GM04503 (cell line): ENCODE measurements around the gene PLPPR2.
A peak's percentile ranks its signal among the peaks of the same experiment; 100 is the strongest.
"Not testable (repeated sequence)": the region's sequence is repeated elsewhere in the genome, so short reads cannot be mapped to it uniquely, and the experiment has no call there.

Experiments used
- DNase-seq: peaks from one replicate; pipeline ENCODE4 v3.0.0-alpha.2; 2012; ENCODE audit warnings: low read depth

Gene PLPPR2

DNA sequence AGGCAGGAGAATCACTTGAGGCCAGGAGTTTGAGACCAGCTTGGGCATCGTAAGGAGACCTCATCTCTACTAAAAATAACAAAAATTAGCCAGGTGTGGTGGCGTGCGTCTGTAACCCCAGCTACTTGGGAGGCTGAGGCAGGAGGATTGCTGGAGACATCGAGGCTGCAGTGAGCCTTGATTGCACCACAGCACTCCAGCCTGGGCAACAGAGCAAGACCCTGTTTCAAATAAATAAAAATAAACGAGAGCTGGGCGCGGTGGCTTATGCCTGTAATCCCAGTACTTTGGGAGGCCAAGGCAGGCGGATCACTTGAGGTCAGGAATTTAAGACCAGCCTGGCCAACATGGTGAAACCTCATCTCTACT, 15.1 kb upstream of the PLPPR2 start:
- DNase-seq: not testable (repeated sequence)

DNA sequence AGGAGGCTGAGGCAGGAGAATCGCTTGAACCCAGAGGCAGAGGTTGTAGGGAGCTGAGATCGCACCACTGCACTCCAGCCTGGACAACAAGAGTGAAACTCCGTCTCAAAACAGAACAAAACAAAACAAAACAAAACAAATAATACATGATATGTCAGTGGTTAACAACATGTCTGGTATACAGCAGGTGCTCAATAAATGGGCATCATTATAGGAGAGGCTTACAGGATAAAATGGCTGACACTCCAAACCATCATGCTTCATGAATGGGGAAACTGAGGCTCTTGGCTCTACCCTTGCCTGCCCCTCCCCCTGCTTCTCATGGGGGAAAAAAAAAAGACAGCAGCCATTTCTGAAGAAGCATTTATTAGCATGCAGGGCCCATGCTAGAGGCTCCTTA, 12.8 kb upstream of the PLPPR2 start:
- no peak for DNase-seq

DNA sequence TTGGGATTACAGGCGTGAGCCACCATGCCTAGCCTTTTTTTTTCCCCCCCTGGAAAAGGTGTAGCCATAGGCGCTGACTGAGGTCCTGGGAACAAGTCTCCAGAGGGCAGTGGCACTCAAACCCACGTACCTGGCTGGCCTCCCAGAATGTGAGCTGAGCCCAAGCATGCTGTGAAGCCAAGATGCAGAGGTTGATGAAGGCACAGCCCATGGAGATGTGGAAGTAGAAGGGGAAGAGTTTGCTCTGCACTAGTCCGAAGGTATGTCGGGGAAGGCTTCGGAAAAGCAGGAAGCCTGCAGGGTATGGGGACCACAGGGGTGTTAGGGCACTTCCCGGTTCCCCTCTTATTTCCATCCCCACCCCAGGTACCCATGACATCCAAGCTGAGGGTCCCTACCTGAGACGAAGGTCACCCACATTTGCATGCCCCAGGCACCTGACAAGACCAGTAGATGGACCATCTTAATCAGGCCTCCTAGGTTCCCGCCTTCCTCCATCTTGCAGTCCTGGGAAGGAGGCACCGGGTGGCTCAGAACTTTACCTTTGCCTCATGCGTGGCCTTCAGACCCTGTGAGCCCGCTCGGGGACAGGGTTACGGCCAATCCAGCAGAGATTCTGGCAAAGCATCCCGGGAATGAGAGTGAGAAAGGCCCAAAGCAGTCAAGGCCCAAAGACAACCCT, 10.0 kb upstream of the PLPPR2 start:
- no peak for DNase-seq

DNA sequence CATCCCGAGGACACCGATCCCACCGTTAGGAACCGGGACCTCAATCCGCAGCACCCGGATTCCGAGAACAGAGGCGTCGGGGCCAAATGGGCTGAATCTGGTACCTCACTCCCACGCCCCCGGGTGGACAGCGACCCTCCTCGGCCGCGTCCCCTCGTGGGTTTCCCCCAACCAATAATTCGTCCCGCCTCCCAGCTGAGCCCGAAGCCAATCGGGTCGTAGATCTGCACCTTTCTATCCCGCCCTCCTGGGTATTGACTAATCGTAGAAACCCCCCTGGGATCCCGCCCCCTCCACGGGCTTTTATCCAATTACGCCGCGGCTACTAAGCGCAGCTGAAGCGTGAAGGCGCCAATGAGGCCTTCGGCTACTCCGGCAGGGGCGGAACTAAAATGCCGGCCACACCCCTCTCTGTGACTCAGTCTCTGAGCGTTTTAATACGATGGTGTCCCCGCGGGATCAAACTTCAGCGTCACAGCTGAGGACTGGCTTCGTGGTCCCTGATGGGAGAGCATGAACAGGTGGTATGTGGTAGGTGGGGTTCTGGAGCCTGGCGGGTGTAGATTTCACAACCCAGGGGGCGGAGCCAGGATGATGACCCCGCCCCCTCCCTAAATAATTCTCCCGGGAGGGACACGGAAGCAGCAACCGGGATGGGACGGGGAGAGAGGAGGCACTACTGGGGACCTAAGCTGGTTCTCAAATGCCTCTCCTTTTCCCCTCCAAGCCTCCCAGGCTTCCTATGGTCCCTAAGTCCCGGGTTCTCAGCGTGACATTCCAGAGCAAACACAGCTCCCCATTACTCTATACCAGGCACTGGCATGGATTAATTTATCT, 8.9 kb upstream of the PLPPR2 start, which contains the start of the genes CCDC159 and TMEM205:
CCDC159 (plus strand) TSS at position 416 of the 837 bp plus-strand sequence; CDS start at position 504, 88 bp downstream.
TMEM205 (minus strand) TSS at position 165 of the 837 bp plus-strand sequence. CDS start 649 bp downstream, outside the sequence.
- DNase-seq: peak; percentile 96

DNA sequence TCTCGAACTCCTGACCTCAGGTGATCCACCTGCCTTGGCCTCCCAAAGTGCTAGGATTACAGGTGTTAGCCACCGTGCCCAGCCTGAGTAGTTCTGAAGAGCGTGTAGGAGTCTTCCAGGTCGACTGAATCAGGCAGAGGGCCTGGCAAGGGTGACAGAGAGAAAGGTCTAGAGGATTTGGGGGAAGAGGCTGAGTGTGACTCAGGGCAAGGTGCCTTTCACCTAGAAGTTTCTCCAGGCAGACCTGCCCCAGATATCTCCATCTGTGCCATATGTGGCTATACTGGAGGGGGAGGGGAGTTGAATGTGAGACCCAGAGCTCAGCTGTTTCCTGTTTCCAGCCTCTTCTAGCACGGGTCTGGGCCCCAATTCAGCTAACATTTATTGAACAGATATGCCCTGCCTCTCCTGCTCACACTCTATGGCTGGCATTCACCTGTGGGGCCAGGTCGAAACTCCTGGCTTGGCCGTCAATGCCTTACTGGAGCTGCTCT, 7.6 kb upstream of the PLPPR2 start:
- DNase-seq: no peak

DNA sequence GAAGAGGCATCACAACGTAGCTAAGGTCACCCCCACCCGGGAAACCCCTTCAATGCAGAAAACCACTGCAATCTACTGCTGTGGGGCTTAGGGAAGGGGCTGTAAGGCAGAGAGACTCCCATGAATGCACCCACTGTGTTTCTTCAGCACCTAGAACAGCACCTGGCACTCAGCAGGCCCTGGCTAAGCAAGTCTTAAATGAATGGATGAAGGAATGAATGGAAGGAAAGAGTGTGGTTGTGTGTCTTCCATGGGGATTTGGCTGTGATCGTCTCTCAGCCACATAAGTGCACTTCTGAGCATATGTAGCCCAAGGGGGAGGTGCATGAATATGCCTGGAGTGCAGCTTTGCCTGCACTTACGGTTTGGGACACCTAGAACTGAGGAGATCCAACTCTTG, 6.1 kb upstream of the PLPPR2 start:
- DNase-seq: no peak

DNA sequence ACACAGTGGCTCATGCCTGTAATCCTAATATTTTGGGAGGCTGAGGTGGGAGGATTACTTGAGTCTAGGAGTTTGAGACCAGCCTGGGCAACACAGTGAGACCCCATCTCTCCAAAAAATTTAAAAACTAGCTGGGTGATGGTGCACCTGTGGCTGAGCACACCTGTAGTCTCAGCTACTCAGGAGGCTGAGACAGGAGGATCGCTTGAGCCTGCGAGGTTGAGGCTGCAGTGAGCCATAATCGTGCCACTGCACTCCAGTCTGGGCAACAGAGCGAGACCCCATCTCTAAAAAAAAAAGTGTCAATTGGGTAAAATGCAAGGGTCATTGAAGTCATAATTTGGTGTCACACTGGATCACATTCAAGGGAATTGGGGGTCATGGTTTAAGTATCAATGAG, 1.1 kb upstream of the PLPPR2 start:
- DNase-seq: not testable (repeated sequence)

DNA sequence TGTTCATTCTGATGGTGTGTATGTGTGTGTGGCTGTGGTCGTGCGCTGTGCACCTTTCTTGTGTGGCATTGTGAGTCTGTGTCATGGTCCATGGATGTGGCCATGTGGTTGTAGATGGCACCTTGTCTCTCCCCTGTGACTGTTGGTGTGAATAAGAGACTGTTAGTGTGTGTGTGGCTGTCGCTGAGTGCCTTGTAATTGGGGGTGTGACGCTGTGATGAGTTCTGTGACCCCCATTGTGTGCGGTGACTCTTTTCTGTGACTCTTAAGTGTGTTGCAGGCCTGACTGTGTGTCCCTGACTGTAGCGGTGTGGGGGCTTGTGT, 804 bp downstream of the PLPPR2 start:
- DNase-seq: no peak

DNA sequence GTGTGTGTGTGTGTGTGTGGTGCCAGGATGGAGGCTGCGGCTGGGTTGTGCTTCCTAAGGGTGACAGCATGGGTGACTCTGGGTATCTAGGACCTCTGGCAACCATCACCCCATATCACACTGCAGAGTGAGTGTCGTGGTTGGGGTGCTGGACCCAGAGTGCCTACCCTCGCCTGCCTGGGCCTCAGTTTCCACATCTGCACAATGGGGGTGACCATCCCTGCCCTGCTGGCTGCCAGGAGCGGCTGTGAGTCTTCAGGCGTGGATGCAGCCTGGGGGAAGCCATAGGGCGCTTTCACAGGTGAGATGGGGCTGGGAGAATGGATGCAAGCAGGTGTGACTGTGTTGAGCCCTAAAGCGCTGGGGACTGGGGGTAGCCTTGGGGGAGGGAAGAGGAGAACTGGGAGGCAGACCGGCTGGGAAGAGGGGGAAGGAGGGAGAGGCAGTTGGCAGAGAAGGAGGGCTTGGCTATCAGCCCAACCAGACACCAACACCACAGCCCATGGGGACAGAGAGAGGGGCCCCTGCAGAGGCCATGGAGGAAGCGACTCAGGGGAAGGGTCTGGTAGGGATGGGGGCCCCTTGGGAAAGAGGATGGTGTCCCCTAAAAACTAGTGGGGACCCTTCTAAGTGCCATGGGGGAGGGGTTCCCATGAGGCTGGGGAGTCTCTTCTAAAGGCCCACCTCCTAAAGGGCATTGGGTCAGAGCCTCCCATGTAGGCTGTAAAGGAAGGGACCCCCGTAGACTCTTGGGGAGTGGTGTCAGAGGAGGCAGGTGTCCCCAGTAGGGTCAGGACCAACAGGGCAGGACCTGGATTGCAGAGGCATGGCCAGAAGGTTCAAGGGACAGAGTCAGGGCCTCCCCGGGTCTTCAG, 1.7 kb downstream of the PLPPR2 start:
- DNase-seq: no peak

DNA sequence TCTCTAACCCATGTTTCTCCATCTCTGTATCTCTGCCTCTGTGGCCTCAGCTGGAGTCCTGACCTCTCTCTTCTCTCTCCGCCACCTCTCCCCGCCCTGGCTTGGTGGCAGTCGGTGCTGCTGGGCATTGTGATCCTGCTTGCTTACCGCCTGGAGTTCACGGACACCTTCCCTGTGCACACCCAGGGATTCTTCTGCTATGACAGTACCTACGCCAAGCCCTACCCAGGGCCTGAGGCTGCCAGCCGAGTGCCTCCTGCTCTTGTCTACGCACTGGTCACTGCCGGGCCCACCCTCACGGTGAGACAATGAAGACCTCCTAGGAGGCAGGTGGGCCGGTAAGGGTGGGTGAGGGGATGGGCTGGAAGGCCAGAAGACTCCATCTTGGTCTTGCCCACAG, 4.2 kb downstream of the PLPPR2 start:
- no peak for DNase-seq

DNA sequence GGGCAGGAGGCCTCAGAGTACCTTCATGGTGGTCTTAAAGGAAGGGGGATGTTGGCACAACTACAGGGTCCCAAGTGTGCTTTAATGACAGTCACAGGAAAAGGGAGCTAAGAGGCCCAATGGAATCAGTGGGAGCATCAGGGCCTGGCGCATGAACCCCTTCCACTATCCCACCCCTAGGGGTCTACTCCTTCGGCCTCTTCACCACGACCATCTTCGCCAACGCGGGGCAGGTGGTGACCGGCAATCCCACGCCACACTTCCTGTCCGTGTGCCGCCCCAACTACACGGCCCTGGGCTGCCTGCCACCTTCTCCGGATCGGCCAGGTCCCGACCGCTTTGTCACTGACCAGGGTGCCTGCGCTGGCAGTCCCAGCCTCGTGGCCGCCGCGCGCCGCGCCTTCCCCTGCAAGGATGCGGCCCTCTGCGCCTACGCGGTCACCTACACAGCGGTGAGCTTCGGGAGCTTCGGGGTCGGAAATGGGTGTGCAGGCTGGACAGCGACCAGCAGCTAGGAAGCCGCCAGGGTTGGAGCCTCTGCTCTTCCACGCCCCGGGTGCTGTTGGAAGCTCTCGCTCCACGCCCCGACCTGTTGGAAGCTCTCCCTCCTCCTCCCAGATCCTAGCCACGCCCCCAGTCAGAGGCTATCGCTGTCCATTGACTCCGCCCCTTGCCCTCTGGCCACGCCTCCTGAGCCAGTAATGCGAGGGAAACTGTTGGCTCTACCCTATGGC, 6.0 kb downstream of the PLPPR2 start:
- no peak for DNase-seq

DNA sequence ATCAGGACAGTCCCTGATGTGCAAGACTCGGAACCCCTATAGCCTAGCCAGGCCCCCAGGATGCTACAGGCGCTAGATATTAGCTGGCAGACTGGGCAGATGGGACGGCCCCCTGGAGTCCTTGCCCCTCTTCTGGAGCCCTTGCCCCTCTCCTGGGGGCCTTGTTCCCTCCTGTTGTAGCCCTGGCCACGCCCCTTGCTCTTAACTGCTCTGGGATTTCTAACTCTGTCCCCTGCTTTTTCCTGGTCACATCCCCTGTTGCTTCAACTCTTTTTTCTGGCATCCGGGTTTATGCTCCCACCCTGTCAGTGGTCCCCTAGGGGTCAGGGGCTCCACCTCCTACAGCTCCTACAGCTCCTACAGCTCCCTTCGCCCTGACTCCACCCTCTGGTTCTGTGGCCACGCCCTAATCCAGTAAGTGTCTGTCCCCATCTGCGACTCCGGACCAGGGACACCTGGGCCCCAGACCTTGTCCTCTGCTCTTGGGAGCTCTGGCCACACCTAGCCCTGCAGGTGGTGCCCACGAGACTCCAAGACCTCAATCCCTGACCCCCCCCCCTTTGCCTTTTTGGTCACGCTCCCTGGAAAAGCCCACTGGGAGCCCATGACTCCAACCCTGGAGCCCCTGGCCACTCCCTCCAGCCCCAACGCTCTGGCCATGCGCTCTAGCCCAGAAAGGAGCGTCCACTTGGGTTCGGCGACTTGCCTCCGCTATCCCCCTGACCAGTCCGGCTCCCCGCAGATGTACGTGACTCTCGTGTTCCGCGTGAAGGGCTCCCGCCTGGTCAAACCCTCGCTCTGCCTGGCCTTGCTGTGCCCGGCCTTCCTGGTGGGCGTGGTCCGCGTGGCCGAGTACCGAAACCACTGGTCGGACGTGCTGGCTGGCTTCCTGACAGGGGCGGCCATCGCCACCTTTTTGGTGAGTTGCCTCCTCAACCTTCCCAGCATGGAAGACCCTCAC, 6.8 kb downstream of the PLPPR2 start:
- no peak for DNase-seq

DNA sequence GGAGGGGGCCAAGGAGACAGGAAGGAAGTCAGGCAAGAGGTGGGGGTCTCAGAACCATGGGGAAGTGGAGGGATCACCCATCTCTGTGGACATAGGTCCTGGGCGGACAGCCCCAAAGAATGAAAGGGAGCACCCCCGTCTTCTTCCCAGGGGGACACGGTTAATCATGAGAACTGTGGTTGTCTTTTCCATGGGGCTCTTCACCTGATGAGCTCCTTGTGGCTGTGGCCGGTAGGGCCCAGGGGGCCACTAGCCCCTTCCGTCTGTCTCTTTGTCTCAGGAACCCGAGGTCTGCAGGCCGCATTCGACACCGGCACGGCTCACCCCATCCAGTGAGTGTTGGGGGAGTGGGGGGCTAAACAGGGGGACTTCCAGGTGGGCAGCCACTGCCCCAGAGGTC, 8.6 kb downstream of the PLPPR2 start:
- no peak for DNase-seq

DNA sequence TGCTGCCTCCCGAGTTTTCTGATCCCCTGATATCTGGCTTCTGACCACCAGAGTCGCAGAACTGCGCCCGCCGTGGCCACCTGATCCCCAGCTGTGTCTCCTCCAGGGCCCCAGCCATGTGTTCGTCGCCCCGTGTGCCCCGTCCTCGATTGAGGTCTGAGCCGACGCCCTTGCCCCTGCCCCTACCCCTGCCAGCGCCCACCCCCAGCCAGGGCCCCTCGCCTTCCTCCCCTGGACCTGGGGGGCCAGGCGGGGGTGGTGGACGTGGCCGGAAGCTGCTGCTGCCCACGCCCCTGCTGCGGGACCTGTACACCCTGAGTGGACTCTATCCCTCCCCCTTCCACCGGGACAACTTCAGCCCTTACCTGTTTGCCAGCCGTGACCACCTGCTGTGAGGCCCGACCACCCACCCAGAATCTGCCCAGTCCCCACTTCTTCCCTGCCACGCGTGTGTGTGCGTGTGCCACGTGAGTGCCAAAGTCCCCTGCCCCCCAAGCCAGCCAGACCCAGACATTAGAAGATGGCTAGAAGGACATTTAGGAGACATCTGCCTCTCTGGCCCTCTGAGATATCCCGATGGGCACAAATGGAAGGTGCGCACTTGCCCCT, 9.2 kb downstream of the PLPPR2 start:
- no peak for DNase-seq

DNA sequence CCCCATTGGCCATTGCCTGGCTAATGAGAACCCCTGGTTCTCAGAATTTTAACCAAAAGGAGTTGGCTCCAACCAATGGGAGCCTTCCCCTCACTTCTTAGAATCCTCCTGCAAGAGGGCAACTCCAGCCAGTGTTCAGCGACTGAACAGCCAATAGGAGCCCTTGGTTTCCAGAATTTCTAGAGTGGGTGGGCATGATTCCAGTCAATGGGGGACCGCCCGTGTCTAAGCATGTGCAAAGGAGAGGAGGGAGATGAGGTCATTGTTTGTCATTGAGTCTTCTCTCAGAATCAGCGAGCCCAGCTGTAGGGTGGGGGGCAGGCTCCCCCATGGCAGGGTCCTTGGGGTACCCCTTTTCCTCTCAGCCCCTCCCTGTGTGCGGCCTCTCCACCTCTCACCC, 9.7 kb downstream of the PLPPR2 start:
- DNase-seq: no peak

DNA sequence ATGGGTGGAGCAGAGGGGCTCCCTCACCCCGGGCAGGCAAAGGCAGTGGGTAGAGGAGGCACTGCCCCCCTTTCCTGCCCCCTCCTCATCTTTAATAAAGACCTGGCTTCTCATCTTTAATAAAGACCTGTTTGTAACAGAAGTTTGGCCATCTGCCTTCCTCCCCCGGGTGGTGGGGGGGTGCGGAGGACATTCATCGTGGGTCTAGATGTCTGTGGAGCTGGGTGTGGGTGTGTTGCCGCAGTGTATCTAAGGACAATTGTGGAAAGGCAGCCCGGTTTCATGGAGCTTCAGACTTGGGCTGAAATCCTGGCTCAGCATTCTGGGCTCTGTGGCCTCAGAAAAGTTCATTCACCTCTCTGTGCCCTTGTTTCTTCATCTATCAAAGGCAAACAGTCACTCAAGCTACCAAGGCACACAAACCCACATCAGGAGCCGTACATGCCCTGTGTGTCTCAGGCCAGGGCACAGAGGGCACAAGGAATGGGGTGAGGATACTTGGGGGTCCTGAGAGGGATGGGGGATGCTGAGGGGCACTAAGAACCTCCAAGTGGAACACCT, 10.4 kb downstream of the PLPPR2 start:
- no peak for DNase-seq

DNA sequence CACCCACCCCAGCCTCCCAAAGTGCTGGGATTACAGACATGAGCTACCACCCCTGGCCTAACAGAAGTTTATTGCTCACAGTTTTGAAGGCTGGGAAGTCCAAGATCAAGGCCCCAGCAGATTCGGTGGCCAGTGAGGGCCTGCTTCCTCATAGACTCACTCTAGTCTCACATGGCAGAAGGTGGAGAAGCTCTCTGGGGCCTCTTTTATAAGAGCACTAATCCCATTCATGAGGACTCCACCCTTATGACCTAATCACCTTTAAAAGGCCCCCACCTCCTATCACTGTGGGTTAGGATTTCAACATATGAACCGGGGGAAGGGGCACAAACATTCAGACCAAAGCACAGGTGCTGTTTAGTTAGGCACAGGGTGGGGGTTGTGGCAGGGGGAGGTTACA, 12.3 kb downstream of the PLPPR2 start:
- DNase-seq: no peak

DNA sequence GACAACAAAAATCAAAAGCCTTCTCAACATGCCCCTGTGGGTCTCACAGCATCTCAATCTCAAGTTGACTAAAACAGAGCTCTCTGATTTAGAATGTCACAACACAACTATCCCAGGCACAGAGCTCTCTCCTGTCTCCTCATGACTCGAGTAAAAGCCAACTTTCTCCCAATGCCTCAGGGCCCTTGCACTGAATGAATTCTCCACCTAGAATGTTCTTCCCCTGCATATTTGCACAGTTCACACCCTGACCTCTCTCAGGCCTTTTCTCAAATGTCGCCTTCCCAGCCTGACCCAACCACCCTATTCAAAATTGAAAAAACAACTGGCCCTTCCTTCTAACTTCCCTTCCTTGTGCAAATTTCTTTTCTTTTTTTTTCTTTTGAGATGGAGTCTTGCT, 15.5 kb downstream of the PLPPR2 start:
- no peak for DNase-seq

DNA sequence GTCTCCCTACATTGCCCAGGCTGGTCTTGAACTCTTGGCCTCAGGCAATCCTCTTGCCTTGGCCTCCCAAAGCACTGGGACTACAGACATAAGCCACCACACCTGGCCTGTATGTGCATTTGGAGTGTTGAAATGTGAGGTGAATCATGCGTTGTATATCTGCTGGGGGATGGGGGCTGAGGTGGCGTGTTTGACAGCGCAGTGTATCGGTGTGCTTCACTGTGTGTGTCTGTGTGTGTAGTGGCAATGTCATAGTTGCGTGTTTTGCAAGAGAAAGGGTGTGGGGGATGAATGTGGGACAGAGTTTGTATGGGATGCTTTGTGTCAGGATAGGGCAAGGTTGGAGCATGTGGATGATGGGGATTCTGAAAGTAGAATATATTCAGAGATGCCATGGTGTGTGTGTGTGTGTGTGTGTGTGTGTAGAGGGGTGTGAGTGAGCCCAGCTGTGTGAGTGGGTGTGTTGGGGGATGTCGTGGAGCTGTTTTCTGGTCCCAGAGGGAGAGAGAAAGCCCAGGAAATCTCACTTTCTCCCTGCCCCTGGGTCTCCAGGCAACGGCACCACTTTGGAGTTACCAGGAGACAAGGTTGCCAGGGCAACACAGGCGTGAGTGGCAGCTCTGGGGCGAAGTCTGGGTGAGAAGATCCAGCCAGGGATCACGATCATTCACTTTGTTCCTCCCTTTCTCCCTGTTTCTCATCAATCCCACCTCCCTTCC, 18.1 kb downstream of the PLPPR2 start:
- no peak for DNase-seq
